Stimulated activated CD4-positive, alpha-beta T cell treated with anti-CD3 and anti-CD28 coated beads, TNF-alpha, amount 100 ng/mL, for 24 hours (primary cell): ENCODE measurements around the gene KIRREL3.

Experiments used
- DNase-seq, 3 experiments: peaks; one replicate each; pipeline ENCODE4 v3.0.0-alpha.2; 2020; ENCODE audit warnings: low read depth in 3 of 3

KIRREL3 gene

GRCh38 chr11:126488591-126489370, 511.8 kb downstream of the KIRREL3 start:
- no peak for DNase-seq

DNA sequence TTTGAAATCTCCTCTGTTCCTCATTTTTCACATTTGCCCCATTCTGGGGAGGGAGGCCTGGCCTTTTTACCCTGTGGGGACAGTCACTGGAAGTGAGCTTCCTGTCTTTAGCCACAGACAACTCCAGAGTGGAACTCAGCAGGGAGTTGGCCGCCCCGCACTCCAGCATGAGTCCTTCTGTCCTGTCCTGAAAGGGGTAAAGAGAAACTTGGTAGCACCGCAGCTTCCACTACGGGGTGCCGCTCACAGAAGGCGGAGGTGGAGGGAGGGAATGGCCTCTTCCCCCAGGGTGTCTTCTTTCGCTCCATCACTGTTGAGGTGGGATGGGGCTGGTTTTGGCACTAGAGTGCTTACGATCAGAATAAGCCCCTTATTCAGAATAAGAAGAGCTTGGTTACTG, 512.9 kb downstream of the KIRREL3 start:
- DNase-seq: no peak

- no peak for DNase-seq
Measured at GRCh38 chr11:126485986-126486635, 514.5 kb downstream of the KIRREL3 start.

DNA sequence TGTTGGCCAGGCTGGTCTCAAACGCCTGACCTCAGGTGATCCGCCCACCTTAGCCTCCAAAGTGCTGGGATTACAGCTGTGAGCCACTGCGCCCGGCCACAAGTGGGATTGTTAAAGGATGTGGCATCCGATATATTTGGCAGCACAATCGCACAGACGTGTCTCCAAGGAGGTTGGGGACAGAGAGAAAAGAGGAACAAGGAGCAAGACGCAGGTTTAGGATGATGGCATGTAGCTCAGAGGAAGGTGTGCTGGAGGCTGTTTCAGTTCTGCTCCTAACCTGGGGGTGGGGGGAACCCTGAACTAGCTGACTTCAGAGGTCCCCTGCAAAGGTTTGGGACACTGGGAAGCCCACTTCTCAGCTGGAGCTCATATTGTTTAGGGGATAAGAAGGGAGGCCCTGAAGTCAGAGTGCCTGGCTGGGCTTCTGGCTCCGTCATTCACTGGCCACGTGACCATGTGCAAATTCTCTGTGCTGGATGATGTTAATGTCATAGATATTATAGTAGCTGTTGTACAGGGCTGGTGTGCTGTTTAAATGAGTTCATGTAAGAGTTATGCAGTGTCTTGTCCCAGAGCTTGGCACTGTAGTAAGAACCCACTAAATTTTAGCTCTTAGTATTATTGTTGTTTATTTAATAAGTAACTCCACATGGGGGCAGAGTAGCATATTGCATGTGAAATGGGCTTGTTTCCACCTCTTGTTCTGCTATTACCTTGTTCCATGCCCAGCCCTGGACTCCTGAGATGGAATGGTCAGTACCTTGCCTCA, 515.4 kb downstream of the KIRREL3 start:
- no peak for DNase-seq

DNA sequence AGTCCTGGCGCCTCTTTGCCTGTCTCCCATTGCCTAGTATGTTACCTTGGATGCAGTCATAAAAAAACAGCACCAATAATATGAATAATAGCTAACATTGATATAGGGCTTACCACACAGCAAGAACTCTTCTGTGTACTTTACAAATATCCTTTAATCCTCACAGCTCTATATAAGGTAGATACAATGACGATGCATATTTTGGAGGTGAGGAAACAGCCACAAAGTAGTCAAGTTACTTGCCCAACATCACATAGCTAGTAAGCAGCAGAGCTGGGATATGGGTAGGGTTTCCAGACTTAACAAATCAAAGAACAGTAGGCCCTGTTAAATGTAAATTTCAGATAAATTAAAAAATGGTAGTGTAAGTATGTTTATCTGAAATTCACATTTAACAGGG, 516.3 kb downstream of the KIRREL3 start:
- DNase-seq: no peak

DNA sequence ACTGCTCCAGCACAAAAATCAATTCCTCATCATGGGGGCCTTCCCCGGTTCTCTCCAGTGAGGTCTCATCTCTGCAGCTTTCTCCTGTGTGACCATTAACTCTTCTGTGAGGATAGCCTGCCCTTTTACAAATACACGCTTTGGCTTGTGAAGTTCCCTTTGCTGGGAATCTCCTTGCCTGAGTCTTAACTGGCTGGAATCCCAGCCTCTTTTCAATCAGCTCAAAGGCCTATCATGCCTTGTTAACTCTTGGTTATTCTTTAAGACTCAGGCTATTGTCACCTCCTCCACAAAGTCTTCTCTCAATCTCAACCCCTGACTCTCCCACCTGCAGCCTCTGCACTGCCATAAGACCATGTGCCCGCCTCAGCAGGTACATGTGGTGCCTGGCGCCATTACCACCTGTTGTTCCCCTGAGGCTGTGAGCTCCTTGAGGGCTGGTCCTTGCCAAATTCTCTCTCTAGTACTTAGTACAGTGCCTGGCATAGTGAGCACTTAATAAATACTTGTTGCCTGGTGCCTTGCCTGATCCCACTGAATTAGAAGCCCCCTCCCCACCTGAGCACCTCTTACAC, 516.9 kb downstream of the KIRREL3 start:
- DNase-seq: no peak

- no peak for DNase-seq
Measured at GRCh38 chr11:126482586-126483108, 517.9 kb downstream of the KIRREL3 start.

GRCh38 chr11:126481303-126481680, 519.3 kb downstream of the KIRREL3 start:
- DNase-seq: no peak

GRCh38 chr11:126480410-126481302, 519.9 kb downstream of the KIRREL3 start:
- DNase-seq: peak; percentile 55 to 65 (median 56)

- DNase-seq: no peak
Measured at GRCh38 chr11:126480015-126480409, 520.6 kb downstream of the KIRREL3 start.

DNA sequence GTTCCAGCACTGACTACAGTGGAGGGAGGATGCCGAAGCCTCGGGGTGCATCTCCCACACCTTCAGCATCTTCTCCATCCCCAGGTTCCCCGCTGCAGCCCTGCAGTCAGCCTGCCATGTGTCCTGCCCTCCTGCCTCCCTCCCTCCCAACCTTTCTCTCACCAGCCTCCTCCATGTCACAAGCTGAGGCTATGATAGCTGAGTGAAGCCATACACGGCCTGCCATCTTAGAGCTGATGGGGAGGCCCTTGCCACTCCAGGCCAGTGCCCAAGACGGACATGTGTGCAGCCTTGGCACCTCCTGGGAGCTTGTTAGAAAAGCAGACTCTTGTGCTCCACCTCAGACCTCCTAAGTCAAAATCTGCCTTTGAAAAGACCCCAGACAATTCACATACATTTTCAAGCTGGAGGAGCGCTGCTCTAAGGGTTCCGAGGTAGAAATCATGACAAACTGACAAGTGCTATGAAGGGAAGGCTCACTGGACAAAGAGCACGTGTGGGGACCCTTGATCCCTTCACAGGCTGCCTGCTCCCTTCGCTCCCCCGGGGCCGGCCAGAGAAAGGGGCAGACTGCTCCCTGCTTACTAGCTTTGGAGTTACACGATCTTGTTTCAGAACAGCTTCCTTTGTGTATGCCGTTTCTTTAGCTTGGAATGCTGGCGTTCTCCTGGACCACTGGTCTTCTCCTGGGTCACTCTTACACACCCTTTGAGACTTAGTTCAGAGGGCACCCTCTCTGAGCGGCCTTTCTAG, 521.2 kb downstream of the KIRREL3 start:
- no peak for DNase-seq

DNA sequence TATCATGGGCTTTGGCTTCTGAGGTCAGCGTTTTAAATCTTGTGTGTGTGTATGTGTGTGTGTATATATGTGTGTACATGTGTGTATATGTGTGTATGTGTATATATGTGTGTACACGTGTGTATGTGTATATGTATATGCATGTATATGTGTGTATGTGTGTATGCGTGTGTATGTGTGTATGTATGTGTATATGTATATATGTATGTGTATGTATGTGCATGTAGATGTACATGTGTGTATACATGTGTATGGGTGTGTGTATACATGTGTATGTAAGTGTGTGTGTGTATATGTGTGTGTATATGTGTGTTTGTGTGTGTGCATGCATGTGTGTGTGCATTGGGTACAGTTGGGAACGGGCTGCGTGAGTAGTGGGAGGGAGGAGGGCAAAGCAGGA, 522.1 kb downstream of the KIRREL3 start:
- no peak for DNase-seq

GRCh38 chr11:126477535-126478305, 522.9 kb downstream of the KIRREL3 start:
- peak in 1 of 3 experiments; percentile 17 for DNase-seq

- no peak for DNase-seq
Measured at GRCh38 chr11:126476977-126477376, 523.6 kb downstream of the KIRREL3 start.

GRCh38 chr11:126476266-126476924, 524.2 kb downstream of the KIRREL3 start:
- DNase-seq: no peak

- no peak for DNase-seq
Measured at GRCh38 chr11:126475014-126475991, 525.3 kb downstream of the KIRREL3 start.

DNA sequence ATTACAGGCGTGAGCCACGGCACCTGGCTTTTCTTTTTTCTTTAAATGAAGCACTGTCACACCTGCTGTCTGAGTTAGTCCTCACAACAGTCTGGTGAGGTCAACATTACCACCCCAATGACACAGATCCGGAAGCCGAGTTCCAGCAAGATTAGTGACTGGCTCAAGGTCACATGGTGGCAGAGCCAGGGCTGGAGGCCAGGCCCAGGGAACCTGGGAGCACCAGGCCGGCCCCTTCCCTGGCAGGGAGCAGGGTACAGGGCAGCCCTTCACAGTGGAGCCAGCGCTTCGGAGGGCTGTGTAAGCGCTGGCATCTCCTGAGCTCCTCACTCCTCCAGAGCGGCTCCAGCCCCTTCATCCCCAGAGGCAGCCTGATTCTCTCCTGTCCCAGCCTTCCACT, 526.4 kb downstream of the KIRREL3 start:
- DNase-seq: no peak

- DNase-seq: no peak
Measured at GRCh38 chr11:126473269-126473668, 527.3 kb downstream of the KIRREL3 start.
